Stomach smooth muscle (tissue), 2 donors: Measurements from ENCODE around the gene VARS2.

Source experiments
- H3K27ac ChIP-seq: one replicate; pipeline ENCODE4 v1.7.0; 2013; ENCODE audit warnings: mild to moderate bottlenecking, low read length, inconsistent platforms
- H3K27me3 ChIP-seq, 2 donors: one replicate each; pipeline ENCODE4 v1.7.0; 2013; ENCODE audit warnings: low read length in 2 of 2; ENCODE audit not compliant: insufficient read depth in 2 of 2, control insufficient read depth in 1 of 2
- H3K36me3 ChIP-seq, 2 donors: one replicate each; pipeline ENCODE4 v1.7.0; 2013; ENCODE audit warnings: low read length in 2 of 2; ENCODE audit not compliant: control insufficient read depth in 2 of 2, insufficient read depth in 2 of 2
- H3K4me1 ChIP-seq: one replicate; pipeline ENCODE4 v1.7.0; 2013; ENCODE audit warnings: low read length; ENCODE audit not compliant: control insufficient read depth, insufficient read depth
- H3K4me3 ChIP-seq, 2 donors: one replicate each; pipeline ENCODE4 v1.7.0; 2013; ENCODE audit warnings: low read length in 2 of 2
- H3K9ac ChIP-seq, 2 donors: one replicate each; pipeline ENCODE4 v1.7.0; 2013; ENCODE audit warnings: low read length in 2 of 2, mild to moderate bottlenecking in 1 of 2
- H3K9me3 ChIP-seq, 2 donors: one replicate each; pipeline ENCODE4 v1.7.0; 2013; ENCODE audit warnings: low read length in 2 of 2; ENCODE audit not compliant: control insufficient read depth in 2 of 2
- donor health status: healthy.
- donor health status: Pancreatic carcinoma.

The VARS2 gene

DNA sequence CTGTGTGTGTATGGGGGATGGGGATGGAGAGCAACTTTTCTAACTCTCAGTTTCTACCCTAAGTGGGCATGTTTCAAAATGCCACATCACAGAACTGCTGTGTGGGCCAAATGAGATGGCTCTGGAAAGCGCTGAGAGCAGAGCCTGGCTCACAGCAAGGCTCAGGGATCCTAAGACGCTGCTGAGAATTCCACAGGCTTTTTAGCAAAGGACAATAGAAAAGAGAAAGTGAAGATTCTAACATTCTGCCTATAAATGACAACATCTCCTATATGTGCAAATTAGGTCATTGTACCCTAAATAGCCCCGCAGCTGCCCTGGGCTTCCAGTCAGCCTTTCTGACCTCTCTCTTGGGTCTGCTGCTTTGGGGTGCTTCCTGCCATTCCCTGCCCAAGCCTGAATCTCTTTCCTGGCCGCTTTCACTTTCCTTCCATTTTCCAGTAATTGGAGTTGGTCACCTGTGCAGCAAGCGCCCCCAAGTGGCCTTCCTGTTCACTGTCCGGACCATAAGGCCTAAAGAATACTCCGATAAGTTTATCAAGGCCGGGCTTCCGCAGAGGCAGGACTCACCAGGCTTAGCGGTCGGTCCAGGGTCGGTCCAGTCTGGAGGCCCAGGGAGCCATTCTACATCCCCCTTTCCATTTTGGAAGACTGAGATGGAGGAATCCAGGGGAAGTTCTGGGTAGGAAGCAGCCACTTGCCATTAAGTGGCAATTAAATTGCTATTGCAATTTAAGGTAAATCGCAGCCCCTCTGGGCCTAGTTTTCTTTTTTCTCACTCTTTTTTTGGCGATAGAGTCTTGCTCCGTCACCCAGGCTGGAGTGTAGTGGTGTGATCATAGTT is 36.4 kb upstream of the VARS2 start:
- peak overlapping the region; percentile 23 to 74 for H3K4me3 ChIP-seq
- H3K27me3 ChIP-seq = no peaks in the 10 kb centered on the region
- H3K27ac ChIP-seq = peak overlapping the region; percentile 92
- H3K9me3 ChIP-seq = no peaks in the 10 kb centered on the region
- H3K4me1 ChIP-seq = peaks cover 32% of the 10 kb centered on the region
- no peaks in the 10 kb centered on the region for H3K36me3 ChIP-seq
- H3K9ac ChIP-seq = peak overlapping the region; percentile 61 to 82

DNA sequence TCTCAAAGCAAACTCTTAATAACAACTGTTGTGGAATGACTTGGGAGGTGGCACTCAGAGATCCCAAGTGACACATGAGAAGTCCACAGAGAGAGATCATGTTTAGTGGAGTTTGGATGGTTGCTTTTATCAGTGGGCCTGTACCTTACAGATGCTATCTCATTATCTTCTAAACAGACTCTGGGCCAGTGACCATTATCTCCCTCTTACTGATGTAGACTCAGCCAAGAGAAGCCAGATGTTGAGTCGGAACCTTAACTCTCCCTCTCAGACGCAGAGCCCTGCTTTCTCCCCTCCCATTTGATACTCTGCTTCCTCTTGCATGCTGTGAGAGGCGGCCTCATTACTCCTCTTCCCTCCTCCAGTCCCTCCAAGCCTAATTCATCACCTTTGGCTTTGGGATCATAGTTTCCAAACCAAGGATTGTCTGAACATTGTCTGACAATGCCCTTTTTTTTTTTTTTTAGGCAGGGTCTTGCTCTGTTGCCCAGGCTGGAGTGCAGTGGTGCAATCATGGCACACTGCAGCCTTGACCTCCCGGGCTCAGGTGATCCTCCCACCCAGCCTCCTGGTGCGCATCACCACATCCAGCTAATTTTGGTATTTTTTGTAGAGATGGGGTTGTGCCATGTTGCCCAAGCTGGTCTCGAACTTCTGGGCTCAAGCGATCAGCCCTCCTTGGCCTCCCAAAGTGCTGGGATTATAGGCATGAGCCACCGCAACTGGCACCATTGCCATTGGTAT is 34.2 kb upstream of the VARS2 start:
- H3K27ac ChIP-seq = no peak overlapping the region

DNA sequence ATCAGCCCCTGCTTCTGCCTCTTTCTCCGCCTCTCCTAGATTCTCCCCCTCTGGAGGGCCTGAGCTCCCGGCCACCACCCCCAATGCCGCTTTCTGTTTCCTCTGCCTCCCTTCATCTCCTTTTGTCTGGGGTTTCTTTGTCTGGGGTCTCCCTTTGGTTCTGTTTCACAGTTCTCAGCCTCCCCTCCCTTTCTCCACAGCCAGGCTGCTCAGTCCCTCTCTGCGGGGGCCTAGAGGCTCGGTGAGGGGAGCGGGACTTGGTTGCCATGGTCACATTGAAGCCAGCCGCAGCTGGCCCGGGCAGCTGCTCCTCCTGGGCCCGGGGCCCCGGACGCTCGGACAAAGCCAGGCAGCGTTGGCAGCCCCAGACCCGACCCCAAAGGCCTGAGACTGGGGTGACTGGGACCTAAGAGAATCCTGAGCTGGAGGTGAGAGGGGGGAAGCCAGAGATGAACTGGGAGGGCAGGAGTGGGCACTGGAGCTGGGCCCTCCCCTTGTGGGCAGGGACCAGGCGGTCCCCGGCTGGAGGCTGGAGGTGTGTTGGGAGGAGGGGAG is 33.3 kb upstream of the VARS2 start:
- Histone ChIP-seq H3K4me3 (no peak overlapping the region), H3K36me3 (no peaks in the 10 kb centered on the region), H3K27me3 (no peaks in the 10 kb centered on the region), H3K9me3 (no peaks in the 10 kb centered on the region), H3K4me1 (peaks cover 47% of the 10 kb centered on the region), H3K9ac (no peak overlapping the region), H3K27ac (no peak overlapping the region)

More for the DNA sequence above, 34.2 kb upstream of the VARS2 start:
- Histone ChIP-seq H3K9ac (no peak overlapping the region), H3K9me3 (no peaks in the 10 kb centered on the region), H3K36me3 (no peaks in the 10 kb centered on the region), H3K4me3 (no peak overlapping the region), H3K4me1 (peaks cover 41% of the 10 kb centered on the region), H3K27me3 (no peaks in the 10 kb centered on the region)

DNA sequence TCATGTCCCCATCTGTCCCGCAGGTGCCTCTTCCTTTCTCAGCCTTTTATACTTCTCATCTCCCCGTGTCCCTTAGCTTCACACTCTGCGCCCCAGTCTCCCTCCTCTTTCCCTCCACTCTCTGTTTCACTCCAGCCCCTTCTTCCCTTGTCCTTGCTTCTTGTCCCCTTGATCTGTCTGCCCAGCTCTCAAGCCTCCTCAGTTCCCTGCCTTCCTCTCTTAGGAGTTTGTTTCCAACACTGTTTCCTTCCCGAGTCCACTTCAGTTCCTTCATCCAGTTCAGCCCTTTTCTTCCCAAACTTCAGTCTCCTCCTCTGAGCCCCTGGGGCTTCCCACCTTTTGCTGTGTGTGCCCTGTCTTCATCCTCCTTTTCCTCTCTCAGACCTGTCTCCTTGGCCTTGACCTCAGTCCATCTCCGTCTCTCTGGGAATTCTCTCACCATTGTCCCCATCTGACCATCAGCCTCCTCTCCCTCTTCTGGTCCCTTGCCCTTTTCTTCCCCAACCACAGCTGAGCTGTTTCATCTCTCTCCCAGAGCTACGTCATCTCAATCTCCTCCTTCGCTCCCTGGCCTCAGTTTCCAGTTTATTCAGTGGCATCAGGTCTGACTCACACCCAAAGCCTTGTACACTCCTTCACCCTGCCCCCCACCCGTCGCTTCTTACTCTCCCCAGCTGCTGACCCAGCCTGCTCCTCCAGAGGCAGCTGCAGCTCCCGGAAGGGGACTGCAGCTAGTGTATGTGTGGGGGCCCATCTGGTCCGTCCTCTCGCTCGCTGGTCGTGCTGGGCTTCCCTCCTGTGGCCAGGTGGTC is 32.4 kb upstream of the VARS2 start:
- Histone ChIP-seq H3K27me3 (no peaks in the 10 kb centered on the region), H3K4me1 (peaks cover 47% of the 10 kb centered on the region), H3K9me3 (no peaks in the 10 kb centered on the region), H3K9ac (peak overlapping the region in 1 of 2 donors; percentile 4), H3K36me3 (no peaks in the 10 kb centered on the region), H3K27ac (peak overlapping the region; percentile 87), H3K4me3 (no peak overlapping the region)

GRCh38 chr6:30882204-30882758 is 31.8 kb upstream of the VARS2 start:
- no peaks in the 10 kb centered on the region for H3K9me3 ChIP-seq
- peaks cover 49% of the 10 kb centered on the region for H3K4me1 ChIP-seq
- no peaks in the 10 kb centered on the region for H3K36me3 ChIP-seq
- H3K27ac ChIP-seq = peak overlapping the region; percentile 87
- H3K27me3 ChIP-seq = no peaks in the 10 kb centered on the region
- no peak overlapping the region for H3K4me3 ChIP-seq
- H3K9ac ChIP-seq = peak overlapping the region in 1 of 2 donors; percentile 11

DNA sequence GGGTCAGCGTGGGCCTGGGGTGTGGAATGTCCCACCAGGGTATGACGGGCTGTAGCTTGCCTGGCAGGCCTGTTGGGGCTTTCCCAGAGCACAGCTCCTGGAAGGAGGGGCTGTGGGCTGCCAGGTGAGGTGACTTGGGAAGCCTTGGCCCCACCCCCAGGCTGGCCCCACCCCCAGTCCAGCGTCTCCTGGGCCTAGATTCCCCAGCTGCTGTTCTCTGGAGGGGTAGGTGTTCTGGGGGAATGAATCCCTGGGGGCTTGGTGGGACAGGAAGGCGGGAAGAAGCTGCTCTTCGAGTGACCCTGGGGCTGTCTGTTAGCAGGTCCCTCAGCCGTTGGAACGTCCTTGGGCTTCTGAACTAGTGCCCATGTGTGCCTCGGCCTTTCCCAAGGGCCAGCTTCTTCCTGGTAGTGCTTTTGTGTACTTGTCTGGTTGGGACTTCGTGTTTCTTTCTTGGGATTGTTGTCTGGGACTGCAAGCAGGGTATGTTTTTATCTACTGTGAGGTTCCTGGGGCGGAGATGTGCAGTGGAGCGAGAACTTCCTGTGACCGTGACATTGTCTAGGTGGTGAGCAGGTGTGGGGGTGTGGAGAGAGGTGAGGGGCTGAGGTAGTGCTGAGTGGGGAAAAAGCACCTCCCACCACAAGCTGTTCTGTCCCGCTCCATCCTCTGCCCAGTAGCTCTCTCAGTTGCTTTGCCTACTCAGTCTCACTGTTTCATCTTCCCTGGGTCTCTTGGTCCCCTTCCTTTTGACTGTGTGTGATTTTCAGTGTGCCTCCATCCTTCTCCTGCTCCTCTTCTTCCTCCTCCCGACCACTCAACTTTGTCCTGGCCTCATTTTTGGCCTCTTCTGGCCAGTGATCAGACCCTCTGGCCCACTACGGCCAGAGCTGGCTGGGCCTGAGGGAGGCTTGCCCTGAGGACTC is 31.0 kb upstream of the VARS2 start:
- H3K9ac ChIP-seq = peak overlapping the region; percentile 47 to 64
- peaks cover 42% of the 10 kb centered on the region for H3K4me1 ChIP-seq
- no peaks in the 10 kb centered on the region for H3K9me3 ChIP-seq
- H3K27ac ChIP-seq = peak overlapping the region; percentile 87
- no peaks in the 10 kb centered on the region for H3K27me3 ChIP-seq
- no peaks in the 10 kb centered on the region for H3K36me3 ChIP-seq
- H3K4me3 ChIP-seq = peak overlapping the region in 1 of 2 donors; percentile 88

DNA sequence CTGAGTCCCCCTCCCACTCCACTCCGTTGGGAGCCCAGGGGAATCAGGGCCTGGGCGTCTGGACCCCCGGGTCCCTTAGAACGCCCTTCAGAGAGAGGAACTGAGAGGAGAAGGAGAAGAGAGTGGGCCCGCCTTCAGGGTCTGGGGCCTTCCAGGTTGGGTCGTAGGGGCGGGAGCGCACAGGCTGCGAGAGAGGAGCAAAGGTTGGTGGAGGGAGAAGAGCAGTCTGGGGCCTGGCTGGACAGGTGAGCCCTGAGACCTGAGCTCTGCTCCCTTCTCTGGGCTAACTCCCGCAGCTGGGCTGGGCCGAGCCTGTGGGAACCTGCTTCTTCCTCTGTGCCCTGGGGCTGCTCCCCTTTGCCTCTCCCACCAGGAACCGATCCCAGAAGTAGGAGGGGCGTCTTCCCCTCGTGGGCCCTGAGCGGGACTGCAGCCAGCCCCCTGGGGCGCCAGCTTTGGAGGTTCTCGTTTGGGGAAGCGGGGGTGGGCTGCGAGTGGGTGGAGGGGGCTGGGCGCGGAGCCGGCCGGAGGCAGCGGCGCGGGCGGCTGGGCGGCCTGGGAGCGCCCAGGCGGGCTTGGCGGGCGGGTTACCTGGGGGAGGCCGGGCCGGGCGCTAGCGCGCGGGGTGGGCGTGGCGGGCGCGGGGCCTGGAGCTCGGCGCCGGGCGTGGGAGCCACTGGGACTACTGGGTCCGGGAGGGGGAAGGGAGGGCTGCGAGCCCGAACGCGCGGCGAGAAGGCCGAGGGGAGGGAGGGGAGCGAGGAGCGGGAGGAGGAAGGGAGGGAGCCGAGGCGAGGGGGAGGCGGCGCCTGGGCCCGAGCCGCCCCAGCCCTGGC is 30.1 kb upstream of the VARS2 start, which contains the start of gene DDR1:
TSS of gene DDR1 (plus strand) at position 835 of the 836 bp plus-strand sequence. CDS start 4,211 bp downstream, outside the sequence.
- Histone ChIP-seq H3K4me3 (peak within 1 kb of the TSS; percentile 88 to 94), H3K4me1 (peaks cover 37% of the 10 kb centered on the region), H3K9ac (peak within 1 kb of the TSS; percentile 80 to 82), H3K9me3 (no peaks in the 10 kb centered on the region), H3K27me3 (no peaks in the 10 kb centered on the region), H3K27ac (peak within 1 kb of the TSS; percentile 87), H3K36me3 (peaks cover 0 to 3% of the 10 kb centered on the region in 2 donors)

GRCh38 chr6:30884521-30885480 is 29.2 kb upstream of the VARS2 start:
- peaks cover 3 to 5% of the 10 kb centered on the region in 2 donors for H3K36me3 ChIP-seq
- no peaks in the 10 kb centered on the region for H3K27me3 ChIP-seq
- peak overlapping the region; percentile 78 for H3K27ac ChIP-seq
- peaks cover 39% of the 10 kb centered on the region for H3K4me1 ChIP-seq
- peak overlapping the region; percentile 80 to 82 for H3K9ac ChIP-seq
- H3K4me3 ChIP-seq = peak overlapping the region; percentile 88 to 94
- H3K9me3 ChIP-seq = no peaks in the 10 kb centered on the region
